GM19395 (cell line): ENCODE results near the gene CFAP73.
"Not testable (repeated sequence)": the region's sequence is repeated elsewhere in the genome, so short reads cannot be mapped to it uniquely, and the experiment has no call there.

Experiments
- ATAC-seq: cut with Tn5 transposase; IDR thresholded peaks from one replicate; pipeline ENCODE4 v1.9.1; 2021; ENCODE audit warnings: mild to moderate bottlenecking, moderate library complexity; ENCODE audit not compliant: unreplicated experiment

CFAP73 gene

GRCh38 chr12:113185180-113186032 lies 35.9 kb downstream of the CFAP73 start, which contains the start of the genes DDX54 and RITA1:
Gene DDX54, minus strand, starts transcription at chr12:113185478. Its CDS starts 27 bp downstream, at chr12:113185451.
Gene RITA1, plus strand, starts transcription at chr12:113185721. Its CDS starts 1,026 bp downstream, at chr12:113186747.
- peak; percentile 55 for ATAC-seq

GRCh38 chr12:113186033-113186365 lies 36.5 kb downstream of the CFAP73 start:
- no peak for ATAC-seq

GRCh38 chr12:113186666-113187325 lies 37.3 kb downstream of the CFAP73 start:
- ATAC-seq, result no peak

- no peak for ATAC-seq
Observed at GRCh38 chr12:113189361-113189760, 39.8 kb downstream of the CFAP73 start.

- no peak for ATAC-seq
Observed at GRCh38 chr12:113190761-113191160, 41.2 kb downstream of the CFAP73 start.

- no peak for ATAC-seq
Observed at GRCh38 chr12:113191227-113191626, 41.7 kb downstream of the CFAP73 start.

GRCh38 chr12:113194971-113195391 lies 45.5 kb downstream of the CFAP73 start:
- ATAC-seq, result no peak

- no peak for ATAC-seq
Observed at GRCh38 chr12:113195598-113195997, 46.1 kb downstream of the CFAP73 start.

GRCh38 chr12:113196582-113196981 lies 47.1 kb downstream of the CFAP73 start:
- ATAC-seq, result no peak

- peak; percentile 69 for ATAC-seq
Observed at GRCh38 chr12:113196990-113197389, 47.5 kb downstream of the CFAP73 start.

- ATAC-seq, result no peak
Observed at GRCh38 chr12:113197518-113198077, 48.1 kb downstream of the CFAP73 start.

GRCh38 chr12:113198296-113198695 lies 48.8 kb downstream of the CFAP73 start:
- ATAC-seq, result no peak

- ATAC-seq, result no peak
Observed at GRCh38 chr12:113200021-113200797, 50.7 kb downstream of the CFAP73 start.

- ATAC-seq, result no peak
Observed at GRCh38 chr12:113201187-113202177, 52.0 kb downstream of the CFAP73 start.

- no peak for ATAC-seq
Observed at GRCh38 chr12:113202300-113203075, 53.0 kb downstream of the CFAP73 start.

GRCh38 chr12:113203852-113204760 lies 54.6 kb downstream of the CFAP73 start:
- ATAC-seq, result no peak

- no peak for ATAC-seq
Observed at GRCh38 chr12:113204804-113205203, 55.3 kb downstream of the CFAP73 start.

- not testable (repeated sequence) for ATAC-seq
Observed at GRCh38 chr12:113206802-113207201, 57.3 kb downstream of the CFAP73 start.
